Suppressor macrophage treated with lipopolysaccharide for 4 hours (primary cell): ENCODE measurements around the gene NUB1.
"Not testable (repeated sequence)": the region's sequence is repeated elsewhere in the genome, so short reads cannot be mapped to it uniquely, and the experiment has no call there.

Source experiments
- DNase-seq: peaks from one replicate; pipeline ENCODE4 v3.0.0-alpha.2; 2020

NUB1 gene, protein sequence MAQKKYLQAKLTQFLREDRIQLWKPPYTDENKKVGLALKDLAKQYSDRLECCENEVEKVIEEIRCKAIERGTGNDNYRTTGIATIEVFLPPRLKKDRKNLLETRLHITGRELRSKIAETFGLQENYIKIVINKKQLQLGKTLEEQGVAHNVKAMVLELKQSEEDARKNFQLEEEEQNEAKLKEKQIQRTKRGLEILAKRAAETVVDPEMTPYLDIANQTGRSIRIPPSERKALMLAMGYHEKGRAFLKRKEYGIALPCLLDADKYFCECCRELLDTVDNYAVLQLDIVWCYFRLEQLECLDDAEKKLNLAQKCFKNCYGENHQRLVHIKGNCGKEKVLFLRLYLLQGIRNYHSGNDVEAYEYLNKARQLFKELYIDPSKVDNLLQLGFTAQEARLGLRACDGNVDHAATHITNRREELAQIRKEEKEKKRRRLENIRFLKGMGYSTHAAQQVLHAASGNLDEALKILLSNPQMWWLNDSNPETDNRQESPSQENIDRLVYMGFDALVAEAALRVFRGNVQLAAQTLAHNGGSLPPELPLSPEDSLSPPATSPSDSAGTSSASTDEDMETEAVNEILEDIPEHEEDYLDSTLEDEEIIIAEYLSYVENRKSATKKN

DNA sequence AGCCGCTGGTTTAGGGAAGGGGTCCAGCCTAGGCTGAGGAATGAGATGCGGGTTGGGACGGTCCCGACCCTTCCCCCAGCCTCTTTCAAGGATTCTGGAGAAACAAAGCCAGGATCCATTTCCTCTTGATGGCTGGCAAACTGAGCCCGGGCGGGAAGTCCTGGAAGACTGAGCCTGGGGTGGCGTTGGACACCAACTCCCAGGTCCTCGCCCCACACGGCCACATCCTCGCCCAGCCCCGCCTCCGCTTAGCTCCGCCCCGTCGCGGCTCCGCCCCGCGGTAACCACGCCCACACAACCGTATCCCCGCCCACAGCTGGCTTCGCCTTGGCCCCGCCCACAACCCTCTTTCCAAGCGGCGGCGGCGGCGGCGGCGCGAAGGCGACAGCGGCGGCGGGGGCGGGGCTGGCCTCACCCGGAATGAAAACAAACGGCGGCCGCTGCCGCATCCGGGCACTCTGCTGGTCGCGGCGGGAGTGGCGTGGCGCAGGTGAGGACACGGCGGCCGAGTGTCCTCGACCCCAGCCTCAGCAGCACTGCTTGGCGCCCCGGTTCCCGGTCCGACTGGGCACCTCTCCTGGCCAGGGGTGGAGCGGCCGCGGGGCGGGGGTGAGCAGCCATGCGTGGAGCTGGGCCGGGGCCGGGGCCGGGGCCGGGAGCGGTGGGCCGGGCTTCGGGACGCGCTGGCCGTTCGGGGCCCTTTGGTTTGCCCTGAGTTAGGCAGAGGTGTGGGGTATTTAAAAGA, at the start of gene NUB1:
Gene NUB1 (plus strand): TSS at position 456 of the 745 bp plus-strand sequence. CDS start 3,538 bp downstream, outside the sequence.
- DNase-seq: peak; percentile 98

DNA sequence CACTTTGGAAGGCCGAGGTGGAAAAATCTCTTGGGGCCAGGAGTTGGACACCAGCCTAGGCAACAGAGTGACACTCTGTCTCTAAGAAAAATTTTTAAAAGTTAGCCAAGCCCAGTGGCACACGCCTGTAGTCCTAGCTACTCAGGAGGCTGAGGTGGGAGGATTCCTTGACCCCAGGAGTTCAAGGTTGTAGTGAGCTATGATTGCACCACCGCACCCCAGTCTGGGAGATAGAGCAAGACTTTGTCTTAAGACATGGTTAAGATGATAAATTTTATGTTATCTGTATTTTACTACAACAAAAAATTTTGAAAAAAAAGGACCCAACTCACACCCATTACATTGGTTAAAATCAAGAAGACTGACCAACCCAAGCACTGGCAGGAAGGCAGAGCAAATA, 48.8 kb upstream of the NUB1 start:
- no peak for DNase-seq

DNA sequence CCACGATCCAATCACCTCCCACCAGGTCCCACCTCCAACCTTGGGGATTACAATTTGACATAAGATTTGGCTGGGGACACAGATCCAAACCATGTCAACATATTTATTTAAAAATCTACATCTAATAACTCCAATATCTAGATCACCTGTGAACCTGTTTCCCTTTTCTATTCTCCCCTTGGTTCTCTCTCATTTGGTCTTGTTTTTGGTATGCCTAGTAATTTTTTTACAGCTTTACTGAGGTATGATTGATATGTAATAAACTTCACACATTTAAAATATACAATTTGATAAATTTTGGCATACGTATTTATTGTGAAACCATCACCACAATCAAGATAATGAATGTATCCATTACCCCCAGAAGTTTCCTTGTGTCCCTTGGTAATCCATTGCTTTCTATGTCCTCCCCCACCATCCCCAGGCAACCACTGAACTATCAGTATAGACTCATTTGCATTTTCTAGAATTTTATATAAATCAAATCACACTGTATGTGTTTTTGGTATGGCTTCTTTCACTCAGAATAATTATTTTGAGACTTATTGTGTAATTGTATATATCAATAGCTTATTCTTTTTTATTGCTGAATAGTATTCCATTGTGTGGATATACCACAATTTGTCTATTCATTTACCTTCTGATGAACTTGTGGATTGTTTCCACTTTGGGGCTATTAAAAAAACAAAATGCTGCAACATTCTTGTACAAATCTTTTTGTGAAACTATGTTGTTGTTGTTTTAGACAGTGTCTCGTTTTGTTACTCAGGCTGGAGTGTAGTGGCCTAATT, 45.2 kb upstream of the NUB1 start:
- no peak for DNase-seq

DNA sequence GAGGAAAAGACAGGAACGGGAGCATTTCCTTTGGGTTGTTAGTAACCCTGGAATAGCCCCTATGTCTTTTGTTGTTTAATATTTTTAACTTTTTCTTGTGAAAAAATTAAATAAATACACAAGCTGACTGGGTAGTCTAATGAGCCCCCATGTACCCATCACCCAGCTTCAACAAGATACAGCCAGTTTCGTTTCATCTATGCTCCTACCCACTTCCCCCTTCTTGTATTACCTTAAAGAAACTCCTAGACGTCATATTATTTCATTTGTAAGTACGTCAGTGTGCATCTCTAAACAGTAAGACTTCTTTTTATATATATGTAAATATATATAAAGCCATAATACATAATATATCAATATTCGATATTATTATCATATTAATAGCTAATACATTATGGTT, 42.8 kb upstream of the NUB1 start:
- DNase-seq: no peak

DNA sequence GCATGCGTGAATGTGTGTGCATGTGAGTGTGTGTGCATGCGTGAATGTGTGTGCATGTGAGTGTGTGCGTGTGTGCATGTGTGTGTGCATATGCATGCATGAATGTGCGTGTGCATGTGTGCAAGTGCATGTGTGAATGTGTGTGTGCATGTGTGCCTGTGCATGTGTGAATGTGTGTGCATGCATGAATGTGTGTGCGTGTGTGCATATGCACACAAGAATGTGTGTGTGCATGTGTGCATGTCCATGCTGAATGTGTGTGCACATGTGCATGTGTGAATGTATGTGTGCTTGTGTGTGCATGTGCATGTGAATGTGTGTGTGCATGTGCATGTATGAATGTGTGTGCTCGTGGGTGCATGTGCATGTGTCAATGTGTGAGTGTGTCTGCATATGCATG, 42.1 kb upstream of the NUB1 start:
- DNase-seq: no peak

DNA sequence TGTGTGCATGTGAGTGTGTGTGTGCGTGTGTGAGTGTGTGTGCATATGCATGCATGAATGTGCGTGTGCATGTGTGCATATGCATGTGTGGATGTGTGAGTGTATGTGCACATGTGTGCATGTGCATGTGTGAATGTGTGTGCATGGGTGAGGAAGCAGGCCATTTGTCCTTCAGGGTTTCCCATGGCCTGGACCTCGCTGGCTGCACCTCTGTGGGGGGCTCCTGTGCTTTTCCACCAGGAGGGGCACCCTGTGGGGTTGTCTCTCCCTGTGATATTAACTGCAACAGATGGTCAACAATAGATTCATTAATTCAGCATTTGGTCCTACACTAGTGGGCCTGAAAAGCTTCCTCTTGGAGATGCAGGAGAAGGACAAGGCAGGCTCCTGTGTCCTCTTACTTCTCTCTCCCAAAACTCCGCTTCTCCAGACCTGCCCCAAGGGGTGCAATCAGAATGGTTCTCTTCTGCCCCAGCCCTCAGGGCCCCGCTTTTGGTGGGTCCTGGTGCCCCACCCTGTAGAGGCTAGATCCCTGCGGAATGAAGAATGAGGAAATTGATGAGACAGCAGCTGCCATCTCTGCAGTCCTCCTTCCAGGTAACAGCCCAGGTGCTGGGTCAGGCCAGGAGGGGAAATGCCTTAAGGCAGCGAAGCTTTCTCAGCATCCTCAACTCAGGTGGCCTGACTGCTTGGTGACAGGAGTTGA, 41.5 kb upstream of the NUB1 start:
- DNase-seq: no peak

DNA sequence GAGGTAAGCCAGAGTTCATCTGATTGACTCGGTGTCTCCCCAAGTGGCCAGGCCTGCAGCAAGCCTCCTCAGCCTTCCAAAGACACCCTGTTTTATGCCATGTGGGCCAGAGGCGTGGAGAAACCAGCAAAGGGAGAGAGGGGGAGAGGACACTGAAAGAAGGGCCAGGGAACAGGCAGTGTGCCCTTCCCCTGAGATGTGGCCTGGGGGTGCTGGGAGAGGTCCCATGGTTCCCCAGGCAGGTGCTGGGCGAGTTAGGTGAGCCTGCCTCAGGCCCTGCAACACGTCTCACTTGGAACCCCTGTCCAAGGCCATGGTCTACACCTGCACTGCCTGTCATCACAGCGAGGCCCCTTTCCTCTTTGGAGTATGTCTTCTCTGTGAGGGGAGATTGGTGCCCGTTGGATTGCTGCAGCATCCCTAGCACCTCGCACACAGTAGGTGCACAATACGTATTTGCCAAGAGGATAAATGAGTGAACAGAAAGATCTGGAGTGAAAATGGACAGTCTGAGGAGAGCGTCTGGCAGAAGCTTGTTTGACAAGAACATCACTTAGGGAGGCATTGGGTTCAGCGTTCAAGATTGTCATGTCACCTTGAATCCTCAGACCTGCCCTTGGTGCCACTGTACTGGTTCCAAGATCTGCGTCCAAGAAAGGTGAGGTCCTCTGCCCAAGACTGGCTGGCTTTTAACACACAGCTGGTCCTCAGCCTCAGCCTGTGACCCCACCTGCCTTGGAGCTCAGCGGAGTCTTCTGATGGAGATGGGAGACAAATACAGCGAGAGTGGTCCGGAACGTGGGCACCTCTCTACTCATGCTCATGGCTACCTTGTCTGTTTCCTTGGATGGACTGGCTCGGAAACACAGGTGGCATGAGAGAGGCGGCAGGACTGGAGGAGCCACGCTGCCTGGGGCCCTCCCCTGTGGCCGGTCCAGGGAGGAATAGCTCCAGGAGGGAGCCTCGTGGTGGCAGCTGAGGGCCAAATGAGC, 39.8 kb upstream of the NUB1 start:
- no peak for DNase-seq

DNA sequence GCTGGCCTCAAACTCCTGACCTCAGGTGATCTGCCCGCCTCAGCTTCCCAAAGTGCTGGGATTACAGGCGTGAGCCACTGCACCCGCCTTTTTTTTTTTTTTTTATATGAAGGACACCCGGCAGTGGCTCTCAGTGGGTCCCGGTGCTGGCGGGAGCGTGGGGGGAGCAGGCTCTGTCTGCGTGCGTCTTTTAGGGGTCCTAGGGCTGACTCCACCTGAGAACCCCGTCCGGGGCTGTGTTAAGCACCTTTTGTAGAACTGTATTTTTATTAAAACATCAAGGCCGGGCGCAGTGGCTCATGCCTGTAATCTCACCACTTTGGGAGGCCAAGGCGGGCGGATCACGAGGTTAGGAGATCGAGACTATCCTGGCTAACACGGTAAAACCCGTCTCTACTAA, 37.4 kb upstream of the NUB1 start:
- not testable (repeated sequence) for DNase-seq

DNA sequence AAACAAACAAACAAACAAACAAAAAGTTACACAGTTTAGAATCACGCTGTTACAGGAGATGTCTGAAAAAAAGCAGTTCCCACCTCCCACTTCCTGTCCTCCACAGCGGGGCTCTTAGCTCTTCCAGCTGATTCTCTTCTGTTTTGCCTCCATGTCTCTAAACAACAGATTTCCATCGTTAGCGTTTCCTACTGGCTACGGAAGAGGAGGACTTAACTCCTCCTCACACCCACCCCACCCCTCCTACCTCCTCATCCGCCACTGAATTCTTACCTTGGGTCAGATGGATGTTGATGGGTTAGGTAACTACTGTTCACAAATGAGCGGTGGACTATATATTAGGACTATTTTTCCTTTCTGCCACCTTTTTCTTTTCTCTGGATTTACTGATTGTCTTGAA, 36.8 kb upstream of the NUB1 start:
- DNase-seq: no peak

DNA sequence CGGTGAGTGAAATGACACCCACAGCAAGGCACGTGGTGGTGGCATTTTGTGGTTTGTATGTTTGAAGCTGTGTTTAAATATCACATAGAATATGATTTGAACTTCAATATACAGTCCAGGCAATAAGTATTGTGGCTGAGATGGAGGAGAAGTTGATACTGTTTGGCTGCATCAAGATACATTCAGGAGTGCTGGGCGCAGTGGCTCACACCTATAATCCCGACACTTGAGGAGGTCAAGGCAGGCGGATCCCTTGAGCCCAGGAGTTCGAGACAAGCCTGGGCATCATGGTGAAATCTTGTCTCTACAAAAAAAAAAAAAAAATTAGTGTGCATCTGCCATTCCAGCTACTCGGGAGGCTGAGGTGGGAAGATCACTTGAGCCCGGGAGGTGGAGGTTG, 35.2 kb upstream of the NUB1 start:
- DNase-seq: no peak

DNA sequence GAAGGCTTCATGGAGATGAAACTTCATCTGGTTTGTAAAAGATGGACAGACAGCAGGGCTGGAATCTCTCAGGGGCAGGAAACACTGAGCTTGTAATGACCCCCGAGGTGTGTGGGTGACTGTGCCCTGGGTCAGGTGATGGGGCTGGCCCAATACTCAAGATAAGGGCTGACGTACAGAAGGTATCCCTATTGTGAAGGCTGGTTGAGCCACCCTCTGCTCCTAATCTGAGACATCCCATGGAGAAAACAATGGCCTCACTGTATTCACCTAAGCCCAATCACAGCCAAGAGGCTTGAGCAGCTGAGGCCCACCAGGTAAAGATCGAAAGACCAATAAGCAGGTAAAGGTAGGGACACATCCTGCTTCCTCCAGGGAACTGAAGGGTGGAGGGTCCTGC, 34.8 kb upstream of the NUB1 start:
- no peak for DNase-seq

DNA sequence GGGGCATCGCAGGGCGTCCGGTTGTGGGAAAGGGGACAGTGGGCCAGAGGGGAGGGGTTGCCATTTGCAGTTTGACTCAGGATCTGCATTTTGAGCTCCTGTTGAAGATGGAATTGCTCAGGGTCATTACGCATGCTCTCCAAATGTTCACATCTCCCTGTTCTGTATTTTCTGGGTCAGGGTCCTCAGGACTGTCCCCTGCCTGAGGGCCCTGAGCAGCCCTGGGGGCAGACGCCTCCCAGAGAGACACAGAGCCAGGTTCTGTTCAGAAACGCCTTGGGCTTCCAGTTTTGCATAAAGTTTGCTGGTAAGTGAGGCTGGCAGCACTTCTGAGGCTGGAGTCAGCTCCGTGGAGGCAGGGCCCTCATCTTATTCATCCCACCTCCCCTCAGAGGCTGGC, 34.1 kb upstream of the NUB1 start:
- DNase-seq: no peak

DNA sequence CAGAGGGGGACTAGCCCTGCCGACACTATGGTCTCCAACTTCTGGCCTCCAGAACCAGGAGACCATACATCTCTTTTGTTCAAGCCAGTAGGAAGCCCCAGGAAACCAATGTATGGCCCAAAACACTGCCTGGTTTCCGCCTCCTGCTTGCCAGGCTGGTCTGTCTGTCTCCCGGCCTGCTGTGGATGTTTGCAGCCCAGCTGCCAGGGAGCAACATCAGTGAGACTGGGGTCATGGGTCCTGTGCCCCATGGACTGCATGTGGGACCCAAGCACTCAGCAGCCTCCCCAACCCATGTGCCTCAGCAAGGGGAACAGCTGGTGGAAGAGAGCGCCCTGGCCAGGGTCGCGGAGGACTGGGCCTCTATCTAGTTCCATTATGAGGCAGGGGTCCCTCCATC, 33.4 kb upstream of the NUB1 start:
- DNase-seq: no peak

DNA sequence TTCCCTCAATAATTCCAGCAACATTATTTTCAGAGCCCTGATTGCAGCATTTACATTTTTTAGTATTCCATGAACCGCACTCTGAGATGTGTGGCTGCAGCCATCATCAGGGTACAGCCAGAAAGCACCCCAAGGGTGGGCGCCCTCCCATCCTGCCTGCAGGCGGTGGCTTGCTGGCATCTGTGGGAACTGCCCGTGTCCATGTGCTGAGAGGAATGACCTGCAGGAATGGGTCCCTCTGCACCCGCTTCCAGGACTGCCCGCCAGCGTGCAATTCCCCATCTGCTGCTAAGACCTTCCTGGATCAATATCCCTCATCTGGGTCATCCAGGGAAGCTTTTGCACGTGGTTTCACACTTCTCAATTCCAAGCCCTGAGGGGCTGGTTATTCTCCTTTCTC, 32.8 kb upstream of the NUB1 start:
- no peak for DNase-seq

DNA sequence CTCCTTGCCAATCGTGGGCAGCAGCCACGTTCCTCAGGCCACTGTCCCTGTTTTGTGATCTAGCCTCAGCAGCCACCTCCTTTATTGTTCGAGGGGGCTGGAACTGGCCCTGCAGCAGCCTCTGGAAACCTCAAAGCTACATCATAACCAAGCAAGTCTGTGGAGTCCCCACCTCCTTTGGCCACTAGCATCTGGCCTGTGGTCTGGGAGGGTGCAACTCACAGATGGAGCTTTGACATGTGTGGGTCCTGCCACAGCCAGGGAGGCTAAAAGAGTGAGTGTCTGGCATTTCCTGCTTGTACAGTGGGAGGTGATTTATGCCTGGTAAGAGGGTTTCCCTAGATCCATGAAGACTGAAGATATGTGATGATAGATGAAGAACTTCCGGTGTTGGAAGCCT, 32.3 kb upstream of the NUB1 start:
- no peak for DNase-seq

DNA sequence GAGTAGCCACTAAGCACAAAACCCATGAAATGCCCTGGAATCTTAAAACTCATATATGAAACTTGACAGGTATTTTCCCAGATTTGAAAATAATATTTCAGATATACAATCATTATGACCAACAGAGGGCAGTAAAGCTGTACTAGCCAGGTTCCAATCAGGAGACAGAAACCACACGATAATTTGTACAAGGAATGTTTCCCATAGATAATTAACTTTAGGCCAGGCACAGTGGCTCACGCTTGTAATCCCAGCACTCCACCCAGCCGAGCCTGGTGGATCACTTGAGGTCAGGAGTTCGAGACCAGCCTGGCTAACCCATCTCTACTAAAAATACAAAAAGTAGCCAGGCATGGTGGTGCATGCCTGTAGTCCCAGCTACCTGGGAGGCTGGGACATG, 31.0 kb upstream of the NUB1 start:
- peak; percentile 54 for DNase-seq

DNA sequence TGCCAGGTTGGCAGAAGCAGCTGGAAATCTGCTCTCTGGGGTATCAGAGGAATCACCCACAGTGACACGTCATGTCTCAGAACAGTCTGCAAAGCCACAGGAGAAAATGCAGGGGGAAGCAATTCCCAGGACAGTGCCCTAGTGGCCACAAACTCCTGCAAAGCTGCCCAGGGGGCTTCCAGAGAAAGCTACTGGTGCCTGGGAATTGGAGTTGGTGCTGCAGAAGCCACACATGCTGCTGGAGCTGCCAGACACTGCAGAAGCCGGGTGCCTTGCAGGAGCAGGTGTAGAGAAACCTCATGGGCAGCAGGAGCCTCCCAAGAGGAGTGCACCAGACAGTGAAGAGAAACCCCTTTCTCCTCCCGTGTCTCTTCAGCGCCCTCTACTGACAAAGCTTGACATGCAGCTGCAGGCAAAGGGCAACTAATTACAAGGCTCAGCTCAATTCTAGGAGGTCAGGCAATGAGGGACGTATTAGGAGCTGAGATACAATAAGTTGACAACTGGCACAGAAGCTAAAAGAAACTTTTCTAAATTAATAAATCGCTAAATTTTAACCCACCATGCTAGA, 30.2 kb upstream of the NUB1 start:
- peak; percentile 32 for DNase-seq

DNA sequence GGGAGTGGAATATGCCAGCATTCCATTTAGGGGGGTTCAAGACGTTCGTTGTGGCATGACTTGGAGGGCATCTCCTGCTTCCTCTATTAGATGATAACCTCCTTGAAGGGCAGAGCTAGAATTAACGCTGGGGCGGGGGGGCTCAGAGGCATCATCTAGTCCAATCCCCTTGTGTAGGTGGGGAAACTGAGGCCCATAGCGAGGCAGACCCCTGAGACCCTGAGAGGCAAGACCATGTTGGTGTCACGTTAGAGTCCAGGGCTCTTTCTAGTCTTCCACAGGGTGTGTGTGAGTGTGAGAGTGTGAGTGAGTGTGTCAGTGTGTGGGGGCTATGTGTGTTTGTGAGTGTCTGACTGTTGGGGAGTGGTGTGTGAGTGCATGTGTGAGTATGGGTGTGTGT, 29.3 kb upstream of the NUB1 start:
- DNase-seq: no peak

DNA sequence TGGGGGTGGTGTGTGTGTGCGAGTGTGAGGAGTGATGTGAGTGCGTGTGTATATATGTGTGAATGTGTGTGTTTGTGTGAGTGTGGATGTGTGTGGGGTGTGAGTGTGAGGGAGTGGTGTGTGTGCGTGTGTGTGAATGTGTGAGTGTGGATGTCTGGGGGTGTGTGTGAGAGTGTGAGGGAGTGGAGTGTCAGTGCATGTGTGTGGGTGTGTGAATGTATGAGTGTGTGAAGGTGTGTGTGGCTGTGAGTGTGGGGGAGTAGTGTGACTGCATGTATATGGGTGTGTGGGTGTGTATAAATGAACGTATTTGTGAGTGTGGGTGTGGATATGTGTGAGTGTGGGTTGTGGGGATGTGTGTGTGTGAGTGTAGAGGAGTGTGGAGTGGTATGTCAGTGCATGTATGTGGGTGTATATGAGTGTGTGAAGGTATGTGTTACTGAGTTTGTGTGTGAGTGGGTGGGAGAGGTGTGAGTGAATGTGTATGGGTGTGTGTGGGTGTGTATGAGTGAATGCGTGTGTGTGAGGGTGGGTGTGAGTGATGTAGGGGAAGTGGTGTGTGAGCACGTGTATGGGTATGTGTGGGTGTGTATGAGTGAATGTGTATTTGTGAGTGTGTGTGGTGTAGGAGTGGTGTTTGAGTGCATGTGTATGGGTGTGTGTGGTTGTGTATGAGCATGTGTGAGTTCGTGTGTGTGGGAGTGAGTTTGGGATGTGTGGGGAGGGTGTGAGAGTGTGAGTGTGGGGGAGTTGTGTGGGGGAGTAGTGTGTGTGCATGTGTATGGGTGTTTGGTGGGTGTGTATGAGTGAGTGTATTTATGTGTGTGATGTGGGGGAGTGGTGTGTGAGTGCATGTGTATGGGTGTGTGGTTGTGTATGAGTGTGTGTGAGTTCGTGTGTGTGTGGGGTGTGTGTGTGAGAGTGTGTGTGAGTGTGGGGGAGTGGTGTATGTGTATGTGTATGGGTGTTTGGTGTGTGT, 28.5 kb upstream of the NUB1 start:
- no peak for DNase-seq

DNA sequence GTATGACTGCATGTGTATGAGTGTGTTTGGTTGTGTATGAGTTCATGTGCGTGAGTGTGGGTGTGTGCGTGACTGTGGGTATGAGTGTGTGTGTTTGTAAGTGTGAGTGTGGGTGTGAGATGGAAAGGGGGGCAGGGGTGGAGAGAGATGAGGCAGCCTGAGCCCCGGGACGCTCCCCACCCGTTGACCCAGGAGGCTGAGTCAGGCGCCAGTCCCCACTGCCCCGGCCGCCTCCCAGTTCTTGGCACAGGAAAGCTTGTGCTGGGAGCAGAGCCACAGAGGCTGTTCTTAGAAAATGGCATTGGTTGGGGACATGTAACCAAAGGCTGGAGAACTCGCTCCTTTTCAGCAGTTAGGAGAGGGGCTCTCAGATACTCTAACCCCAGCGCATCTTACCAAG, 27.8 kb upstream of the NUB1 start:
- DNase-seq: peak; percentile 5
